Esophagus squamous epithelium (tissue), 5 donors: Measurements from ENCODE around the gene CTSH. TPM values are rescaled to one million over a fixed set of nuclear protein-coding genes. Genes with fewer than 3 reads are reported as not detected.
A peak's percentile ranks its signal among the peaks of the same experiment; 100 is the strongest.
"Not testable (repeated sequence)": the region's sequence is repeated elsewhere in the genome, so short reads cannot be mapped to it uniquely, and the experiment has no call there.

Experiments
- DNase-seq: peaks from one replicate; lab custom pipeline; 2025; lab: John Stamatoyannopoulos, UW
- H3K27ac ChIP-seq, 4 donors: fragments of 200-600 bp; sonication (generic); one replicate each; pipeline ENCODE4 v1.5.1; 2016 to 2019; ENCODE audit warnings: mild to moderate bottlenecking in 1 of 4
- H3K27me3 ChIP-seq, 4 donors: fragments of 200-600 bp; sonication (generic); 1 replicate in 3 of 4; 2 replicates in 1 of 4; pipeline versions ENCODE4 v1.5.1 to v1.6.0; 2017 to 2021; ENCODE audit warnings: antibody characterized with exemption in 1 of 4
- H3K36me3 ChIP-seq, 3 donors: fragments of 200-600 bp; sonication (generic); one replicate each; pipeline ENCODE4 v1.5.1; 2016 to 2019
- H3K4me1 ChIP-seq, 3 donors: fragments of 200-600 bp; sonication (generic); one replicate each; pipeline ENCODE4 v1.5.1; 2017 to 2019
- H3K4me3 ChIP-seq, 4 donors: fragments of 200-600 bp; sonication (generic); 1 replicate in 3 of 4; 2 replicates in 1 of 4; pipeline ENCODE4 v1.5.1; 2016 to 2019; ENCODE audit warnings: mild to moderate bottlenecking in 2 of 4, moderate library complexity in 1 of 4
- H3K9me3 ChIP-seq, 3 donors: fragments of 200-600 bp; sonication (generic); one replicate each; pipeline ENCODE4 v1.5.1; 2016 to 2019
- POLR2A ChIP-seq, 4 donors: fragments of 450-650 bp; IDR thresholded peaks; one replicate each; pipeline ENCODE4 v1.6.1; 2017; ENCODE audit warnings: antibody characterized with exemption in 4 of 4, mild to moderate bottlenecking in 4 of 4, moderate library complexity in 3 of 4
- WGBS, 2 donors: methylation state at CpG; one replicate each; pipeline ENCODE4 v1.1.5; 2018; 5-methylcytosine and 5-hydroxymethylcytosine counted together
- intact Hi-C: fragments of 100-400 bp; cut with DNase I; formaldehyde crosslinking; loops from one replicate; pipeline ENCODE4 v1.15.0; 2022
- total RNA-seq, 4 donors: library from RNA; depleted of rRNA; stranded (reverse); fragments of >200 nt; gene quantifications; one replicate each; pipeline ENCODE4 v1.1.0, GENCODE V29; 2016
- TF ChIP-seq, protein P1 (sequence below), 6 experiments: fragments of 450-650 bp in 4 of 6; fragments of 200-600 bp in 2 of 6; sonication (generic) in 2 of 6; IDR thresholded peaks; one replicate each; pipeline ENCODE4 v1.5.1; 2016 to 2019; ENCODE audit warnings: antibody characterized with exemption in 6 of 6, mild to moderate bottlenecking in 4 of 6, moderate library complexity in 4 of 6
- donor health status: DM: yes; HTN: yes; CAD: no.

Gene CTSH
- total RNA-seq, 4 donors from 2014 or later, result 19.7 to 115 (median 69.6) TPM

DNA sequence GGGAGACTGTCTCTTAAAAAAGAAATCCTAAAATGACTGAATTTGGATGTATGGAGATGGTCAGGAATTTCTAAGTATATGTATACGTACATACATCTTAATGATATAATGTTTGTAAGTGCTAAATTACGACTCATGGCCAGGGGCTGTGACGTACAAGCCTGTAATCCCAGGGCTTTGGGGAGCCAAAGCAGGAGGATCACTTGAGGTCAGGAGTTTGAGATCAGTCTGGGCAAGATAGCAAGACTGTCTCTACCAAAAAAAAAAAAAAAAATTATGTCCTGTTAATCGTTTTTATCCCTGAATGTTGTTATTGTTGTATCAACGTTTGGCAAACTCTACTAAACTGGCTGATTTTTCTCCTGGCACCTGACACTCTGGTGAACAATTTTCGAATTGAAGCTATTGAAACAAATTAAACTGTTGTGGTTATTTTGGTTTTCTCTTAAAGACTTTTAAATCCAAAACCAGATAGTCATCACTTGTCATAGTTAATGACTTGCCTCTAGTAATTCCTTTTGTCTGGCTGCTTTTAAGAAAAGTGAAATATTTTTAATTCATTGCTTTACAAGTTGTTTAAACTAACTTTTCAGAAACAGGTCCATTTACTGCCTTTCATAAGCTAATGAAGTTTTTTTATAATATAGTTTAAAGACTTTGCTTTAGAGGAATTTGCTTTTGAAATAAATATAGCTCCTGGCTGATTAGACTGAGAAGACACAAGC is 65.2 kb downstream of the CTSH start:
- peak overlapping the region in 2 of 4 donors; percentile 22 to 29 for H3K27ac ChIP-seq
- intact Hi-C loops, result no loop called here
- WGBS, 2 donors, result 13 to 14% methylated on average over 6 of the region's 6 CpGs

DNA sequence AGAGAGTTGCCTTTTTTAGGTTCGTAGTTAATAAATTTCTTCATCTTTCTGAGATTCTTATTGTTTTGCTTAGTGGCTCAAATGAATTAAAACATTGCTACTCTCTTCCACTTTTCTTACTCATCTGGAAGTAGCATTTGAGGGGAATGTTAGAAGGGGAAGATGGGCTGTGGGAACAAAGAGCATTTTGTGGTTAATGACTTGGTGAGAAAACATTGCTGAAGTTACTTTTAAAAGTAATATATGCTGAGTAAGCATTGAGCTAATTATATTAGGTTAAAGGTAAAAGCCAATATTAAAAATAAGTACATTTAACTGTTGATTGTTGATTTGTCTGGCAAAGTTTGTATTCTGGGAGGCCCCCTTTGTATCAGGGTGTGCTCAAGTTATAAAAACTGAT is 66.5 kb downstream of the CTSH start:
- H3K27me3 ChIP-seq, result no peaks in the 10 kb centered on the region
- H3K9me3 ChIP-seq, result no peaks in the 10 kb centered on the region
- TF ChIP-seq, protein P1, sequence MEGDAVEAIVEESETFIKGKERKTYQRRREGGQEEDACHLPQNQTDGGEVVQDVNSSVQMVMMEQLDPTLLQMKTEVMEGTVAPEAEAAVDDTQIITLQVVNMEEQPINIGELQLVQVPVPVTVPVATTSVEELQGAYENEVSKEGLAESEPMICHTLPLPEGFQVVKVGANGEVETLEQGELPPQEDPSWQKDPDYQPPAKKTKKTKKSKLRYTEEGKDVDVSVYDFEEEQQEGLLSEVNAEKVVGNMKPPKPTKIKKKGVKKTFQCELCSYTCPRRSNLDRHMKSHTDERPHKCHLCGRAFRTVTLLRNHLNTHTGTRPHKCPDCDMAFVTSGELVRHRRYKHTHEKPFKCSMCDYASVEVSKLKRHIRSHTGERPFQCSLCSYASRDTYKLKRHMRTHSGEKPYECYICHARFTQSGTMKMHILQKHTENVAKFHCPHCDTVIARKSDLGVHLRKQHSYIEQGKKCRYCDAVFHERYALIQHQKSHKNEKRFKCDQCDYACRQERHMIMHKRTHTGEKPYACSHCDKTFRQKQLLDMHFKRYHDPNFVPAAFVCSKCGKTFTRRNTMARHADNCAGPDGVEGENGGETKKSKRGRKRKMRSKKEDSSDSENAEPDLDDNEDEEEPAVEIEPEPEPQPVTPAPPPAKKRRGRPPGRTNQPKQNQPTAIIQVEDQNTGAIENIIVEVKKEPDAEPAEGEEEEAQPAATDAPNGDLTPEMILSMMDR (IDR thresholded peaks at IDR 0.05), result no peak
- no peak for TF ChIP-seq POLR2A (IDR thresholded peaks at IDR 0.05)
- intact Hi-C loops, result no loop called here
- 7 to 16% methylated on average over 1 of the region's 1 CpG for WGBS, 2 donors
- peaks cover 22 to 89% (median 46%) of the 10 kb centered on the region in 3 donors for H3K4me1 ChIP-seq
- peaks cover 0 to 31% (median 3%) of the 10 kb centered on the region in 3 donors for H3K36me3 ChIP-seq
- no peak for DNase-seq
- no peak overlapping the region for H3K4me3 ChIP-seq
- no peak overlapping the region for H3K27ac ChIP-seq

More for the DNA sequence above, 65.2 kb downstream of the CTSH start:
- no peak for DNase-seq
- Histone ChIP-seq H3K36me3 (peaks cover 3 to 45% (median 3%) of the 10 kb centered on the region in 3 donors), H3K4me3 (no peak overlapping the region), H3K9me3 (no peaks in the 10 kb centered on the region), H3K27me3 (no peaks in the 10 kb centered on the region), H3K4me1 (peaks cover 21 to 87% (median 46%) of the 10 kb centered on the region in 3 donors)
- TF ChIP-seq, protein P1 (IDR thresholded peaks at IDR 0.05), result no peak
- no peak for TF ChIP-seq POLR2A (IDR thresholded peaks at IDR 0.05)

DNA sequence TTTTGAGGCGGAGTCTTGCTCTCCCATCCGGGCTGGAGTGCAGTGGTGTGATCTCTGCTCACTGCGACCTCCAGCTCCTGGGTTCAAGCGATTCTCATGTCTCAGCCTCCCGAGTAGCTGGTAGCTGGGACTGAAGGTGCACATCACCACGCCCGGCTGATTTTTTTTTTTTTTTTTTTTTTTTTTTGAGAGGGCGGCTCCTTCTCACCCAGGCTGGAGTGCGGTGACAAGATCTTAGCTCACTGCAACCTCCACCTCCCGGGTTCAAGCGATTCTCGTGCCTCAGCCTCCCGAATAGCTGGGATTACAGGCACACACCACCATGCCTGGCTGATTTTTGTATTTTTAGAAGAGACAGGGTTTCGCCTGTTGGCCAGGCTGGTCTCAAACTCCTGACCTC is 67.9 kb downstream of the CTSH start:
- H3K4me1 ChIP-seq, result peaks cover 22 to 86% (median 50%) of the 10 kb centered on the region in 3 donors
- not testable (repeated sequence) for DNase-seq
- H3K4me3 ChIP-seq, result peak overlapping the region in 2 of 4 donors; percentile 88 to 92

DNA sequence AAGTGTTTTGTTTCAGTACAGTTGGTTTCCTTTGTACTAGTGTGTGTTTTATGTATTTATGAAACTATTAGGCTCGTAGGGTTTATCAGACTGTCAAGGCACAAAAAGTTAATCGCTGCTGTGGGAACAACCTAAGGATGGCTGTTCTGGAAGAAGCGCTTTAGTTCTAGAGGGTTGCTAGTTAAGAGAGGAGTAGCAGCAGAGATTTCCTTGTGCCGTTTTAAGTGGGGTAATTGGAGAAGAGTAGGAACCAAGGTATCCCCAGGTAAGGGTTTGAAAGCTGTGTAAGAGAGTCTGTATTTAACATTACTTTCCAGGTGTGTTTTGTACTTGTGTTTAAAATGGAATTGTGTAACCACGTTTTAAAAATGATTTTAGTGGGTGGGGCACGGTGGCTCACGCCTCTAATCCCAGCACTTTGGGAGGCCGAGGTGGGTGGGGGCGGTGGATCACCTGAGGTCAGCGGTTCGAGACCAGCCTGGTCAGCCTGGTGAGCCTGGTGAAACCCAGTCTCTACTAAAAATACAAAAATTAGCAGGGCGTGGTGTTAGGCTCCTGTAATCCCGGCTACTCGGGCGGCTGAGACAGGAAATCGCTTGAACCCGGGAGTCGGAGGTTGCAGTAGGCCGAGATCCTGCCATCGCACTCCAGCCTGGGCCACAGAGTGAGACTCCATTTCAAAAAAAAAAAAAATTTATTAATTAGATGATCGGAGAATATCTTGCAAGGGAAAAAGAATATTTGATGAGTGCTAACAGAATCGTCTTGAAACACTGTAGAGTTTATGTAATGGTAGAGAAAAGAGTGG is 69.5 kb downstream of the CTSH start:
- peaks cover 0 to 8% (median 0%) of the 10 kb centered on the region in 3 donors for H3K36me3 ChIP-seq
- WGBS, 2 donors, result 33 to 52% methylated on average over 16 to 22 of the region's 22 CpGs
- TF ChIP-seq, protein P1 (IDR thresholded peaks at IDR 0.05), result no peak
- intact Hi-C loops, result no loop called here
- H3K27me3 ChIP-seq, result no peaks in the 10 kb centered on the region
- H3K4me3 ChIP-seq, result peak overlapping the region; percentile 77 to 99 (median 90)
- no peaks in the 10 kb centered on the region for H3K9me3 ChIP-seq
- DNase-seq, result no peak
- peaks cover 22 to 72% (median 50%) of the 10 kb centered on the region in 3 donors for H3K4me1 ChIP-seq
- peak overlapping the region; percentile 36 to 100 (median 72) for H3K27ac ChIP-seq

More for the DNA sequence above, 67.9 kb downstream of the CTSH start:
- H3K27me3 ChIP-seq, H3K27ac ChIP-seq, intact Hi-C loops, H3K9me3 ChIP-seq: not testable (repeated sequence)
- 73% methylated on average over 12 to 13 of the region's 14 CpGs for WGBS, 2 donors
- H3K36me3 ChIP-seq, result peaks cover 0 to 17% (median under 1%) of the 10 kb centered on the region in 3 donors

DNA sequence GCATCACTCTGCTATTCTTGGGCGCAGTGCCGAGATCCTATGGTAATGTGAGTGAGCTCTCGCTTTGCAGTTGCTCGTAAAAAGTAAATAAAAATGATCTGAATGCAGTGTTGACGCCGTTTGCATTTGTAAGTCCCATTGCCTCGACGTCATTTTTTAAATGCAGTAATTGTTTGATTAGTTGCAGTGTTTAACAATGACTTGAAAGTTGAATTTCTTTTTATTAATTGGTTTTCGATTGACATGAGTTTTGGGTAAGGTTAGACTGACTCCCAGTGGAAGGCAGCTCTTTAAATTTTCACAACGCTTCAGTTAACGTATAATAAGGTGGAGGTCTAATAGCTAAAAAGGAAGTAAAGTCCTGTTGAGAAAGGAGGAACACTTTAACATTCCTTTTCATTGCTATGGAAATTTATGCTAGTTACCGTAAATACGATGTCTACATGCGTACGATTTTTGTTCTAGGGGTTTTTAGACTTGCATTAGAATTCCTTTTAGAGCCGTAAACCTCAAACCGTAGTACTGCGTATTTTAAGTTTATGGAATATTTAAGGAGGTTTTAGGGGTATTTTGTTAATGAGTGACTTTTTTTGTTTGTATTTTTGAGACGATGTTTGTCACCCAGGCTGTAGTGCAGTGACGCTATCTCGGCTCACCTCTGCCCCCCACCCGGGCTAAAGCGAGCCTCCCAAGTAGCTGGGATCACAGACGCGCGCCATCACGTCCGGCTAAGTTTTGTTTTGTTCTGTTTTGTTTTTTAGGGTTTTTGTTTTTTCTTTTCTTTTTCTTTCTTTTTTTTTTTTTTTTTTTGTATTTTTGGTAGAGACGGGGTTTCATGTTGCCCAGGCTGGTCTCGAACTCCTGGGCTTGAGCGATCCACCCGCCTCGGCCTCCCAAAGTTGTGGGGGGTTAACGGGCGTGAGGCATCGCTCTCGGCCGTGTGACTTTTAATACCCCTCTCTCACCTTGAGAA is 70.8 kb downstream of the CTSH start:
- no peak for TF ChIP-seq POLR2A (IDR thresholded peaks at IDR 0.05)
- TF ChIP-seq, protein P1 (IDR thresholded peaks at IDR 0.05), result no peak
- Histone ChIP-seq H3K36me3 (peaks cover 0 to 3% (median 0%) of the 10 kb centered on the region in 3 donors), H3K9me3 (no peaks in the 10 kb centered on the region), H3K4me3 (peak overlapping the region; percentile 77 to 99 (median 90)), H3K27ac (peak overlapping the region; percentile 97 to 100 (median 99)), H3K27me3 (no peaks in the 10 kb centered on the region), H3K4me1 (peaks cover 19 to 60% (median 41%) of the 10 kb centered on the region in 3 donors)
- intact Hi-C loops, result no loop called here
- DNase-seq, result no peak
- WGBS, 2 donors, result 0 to 1% methylated on average over 38 of the region's 38 CpGs
